ENCODE data around the gene HAUS1.
"Not testable (repeated sequence)": the region's sequence is repeated elsewhere in the genome, so short reads cannot be mapped to it uniquely, and the experiment has no call there.

Gene HAUS1

DNA sequence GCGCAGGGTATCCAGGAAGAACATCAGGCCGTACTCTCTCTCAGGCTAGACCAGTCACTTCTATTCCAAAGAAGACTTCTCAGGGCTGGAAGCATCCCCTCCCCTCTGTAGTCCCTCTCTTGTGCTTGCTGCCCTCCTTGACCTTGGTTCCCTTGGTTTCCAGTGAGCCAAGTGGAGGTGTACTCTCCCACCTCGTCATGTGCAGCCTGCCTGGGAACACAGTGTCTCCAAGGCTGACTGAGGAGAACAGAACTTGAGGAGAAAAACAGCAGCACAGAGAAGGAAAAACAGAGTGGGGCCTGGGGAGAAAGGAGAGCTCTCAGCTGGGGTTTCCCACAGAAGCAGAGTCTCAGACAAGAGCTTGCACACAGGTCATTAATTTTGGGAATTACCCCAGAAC lies 52.7 kb downstream of the HAUS1 start:
- DNase-seq (ENCODE audit: low spot score) = no peak

DNA sequence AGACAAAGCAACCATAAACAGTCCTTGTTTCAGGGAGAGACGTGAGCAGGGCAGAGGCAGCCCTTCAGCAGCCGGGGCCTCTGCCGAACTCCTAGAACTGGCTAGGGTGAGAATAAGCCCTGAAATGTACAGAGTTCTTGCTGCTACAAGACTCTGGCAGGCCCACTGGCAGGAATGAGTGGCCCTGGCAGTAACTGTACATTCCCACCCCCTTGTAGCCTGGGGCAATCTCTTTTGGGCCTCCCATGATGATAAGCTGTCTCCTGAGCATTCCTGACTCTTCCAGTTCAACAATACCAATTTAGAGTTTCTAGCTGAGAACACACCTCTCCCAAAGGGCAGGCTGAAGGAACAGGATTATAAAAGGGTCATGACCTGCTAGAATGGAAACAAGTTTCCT lies 54.3 kb downstream of the HAUS1 start:
- no peak for DNase-seq (ENCODE audit: low spot score)

DNA sequence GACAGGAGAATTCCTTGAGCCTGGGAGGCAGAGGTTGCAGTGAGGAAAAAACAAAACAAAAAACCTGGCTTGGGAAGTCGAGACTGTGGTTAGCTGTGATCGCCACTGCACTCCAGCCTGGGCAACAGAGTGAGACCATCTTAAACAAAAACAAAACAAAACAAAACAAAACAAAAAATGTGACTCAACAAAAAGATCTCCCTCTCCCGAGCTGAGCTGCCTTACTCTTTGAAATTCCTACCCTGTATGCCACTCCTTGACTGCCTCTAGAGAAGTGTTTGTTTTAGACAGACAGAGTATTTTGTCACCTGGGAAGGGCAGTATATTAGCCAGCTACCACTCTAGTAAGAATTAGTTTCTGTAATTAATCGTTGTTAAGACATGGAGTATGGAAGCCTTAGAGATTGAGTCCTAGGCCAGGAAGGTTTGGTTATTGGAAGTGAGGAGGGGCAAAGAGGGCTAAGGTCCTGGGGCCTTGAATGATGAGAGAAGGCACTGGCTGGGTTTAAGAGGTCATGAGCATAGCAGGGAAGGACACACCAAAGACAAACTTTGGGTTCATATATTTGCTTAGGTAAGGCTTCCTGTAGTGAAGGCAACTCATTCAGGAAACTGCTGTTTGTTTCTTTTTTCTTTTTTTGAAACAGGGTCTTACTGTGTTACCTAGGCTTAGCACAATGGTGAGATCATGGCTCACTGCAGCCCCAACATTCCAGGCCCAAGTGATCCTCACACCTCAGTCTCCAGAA lies 56.0 kb downstream of the HAUS1 start:
- DNase-seq (ENCODE audit: low spot score) = no peak

- not testable (repeated sequence) for DNase-seq (ENCODE audit: low spot score)
Observed at GRCh38 chr18:46160840-46161239, 56.7 kb downstream of the HAUS1 start.

- DNase-seq (ENCODE audit: low spot score) = no peak
Observed at GRCh38 chr18:46161703-46162396, 57.7 kb downstream of the HAUS1 start.

DNA sequence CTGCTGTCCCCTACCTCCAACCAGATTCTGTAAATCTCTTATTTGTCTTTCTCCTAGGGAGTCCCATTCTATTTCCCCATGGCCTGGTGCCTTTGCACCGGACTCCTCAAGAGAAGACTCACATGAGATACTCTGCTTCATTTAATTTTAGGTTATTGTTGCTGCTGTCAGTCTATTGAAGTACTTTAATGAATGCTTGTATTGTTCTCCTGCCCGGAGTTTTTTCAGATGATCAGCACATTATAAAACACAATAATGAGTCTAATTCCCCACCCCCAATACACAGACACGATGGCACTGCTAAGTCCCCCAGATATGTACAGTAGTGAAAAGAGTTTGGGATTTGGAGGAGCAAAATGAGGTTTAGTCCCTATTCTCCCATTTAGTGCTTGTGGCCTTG lies 58.9 kb downstream of the HAUS1 start:
- DNase-seq (ENCODE audit: low spot score) = no peak

- no peak for DNase-seq (ENCODE audit: low spot score)
Observed at GRCh38 chr18:46163941-46164499, 59.8 kb downstream of the HAUS1 start.

GRCh38 chr18:46164502-46164901 lies 60.3 kb downstream of the HAUS1 start:
- DNase-seq (ENCODE audit: low spot score) = not testable (repeated sequence)

DNA sequence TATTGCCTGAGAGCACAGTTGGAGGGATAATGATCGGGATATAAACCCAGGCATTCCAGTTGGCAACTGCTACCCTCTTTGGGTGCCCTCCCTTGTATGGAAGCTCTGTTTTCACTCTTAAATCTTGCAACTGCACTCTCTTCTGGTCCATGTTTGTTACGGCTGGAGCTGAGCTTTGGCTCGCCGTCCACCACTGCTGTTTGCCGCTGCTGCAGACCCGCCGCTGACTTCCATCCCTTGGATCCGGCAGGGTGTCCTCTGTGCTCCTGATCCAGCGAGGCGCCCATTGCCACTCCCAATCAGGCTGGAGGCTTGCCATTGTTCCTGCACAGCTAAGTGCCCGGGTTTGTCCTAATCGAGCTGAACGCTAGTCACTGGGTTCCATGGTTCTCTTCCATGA lies 60.7 kb downstream of the HAUS1 start:
- no peak for DNase-seq (ENCODE audit: low spot score)

GRCh38 chr18:46166261-46166970 lies 62.2 kb downstream of the HAUS1 start:
- DNase-seq (ENCODE audit: low spot score) = no peak

- DNase-seq (ENCODE audit: low spot score) = peak; percentile 87
Observed at GRCh38 chr18:46167971-46168370, 63.8 kb downstream of the HAUS1 start.

DNA sequence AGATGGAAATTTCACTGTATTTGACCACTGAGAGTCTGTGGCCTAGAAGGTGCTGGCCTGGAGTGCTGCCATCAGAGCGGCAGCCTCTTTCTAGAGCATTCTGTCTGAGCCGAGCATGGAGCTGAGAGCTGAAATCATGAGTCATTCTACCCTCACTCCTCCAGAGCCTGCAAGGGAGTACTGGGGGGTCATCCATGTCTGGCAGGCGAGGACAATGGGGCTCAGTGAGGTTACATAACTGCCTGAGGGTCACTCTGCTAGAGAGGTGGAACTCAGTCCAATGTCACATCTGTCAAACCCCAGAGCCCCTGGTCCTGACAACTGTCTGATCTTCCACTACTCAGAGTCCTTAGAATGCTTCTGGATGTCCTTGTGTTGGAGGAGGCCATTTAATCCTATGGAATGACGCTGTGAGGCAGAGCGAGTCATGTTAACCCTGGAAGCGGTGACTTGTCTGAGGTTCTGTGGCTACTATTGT lies 65.3 kb downstream of the HAUS1 start:
- DNase-seq (ENCODE audit: low spot score) = no peak

- no peak for DNase-seq (ENCODE audit: low spot score)
Observed at GRCh38 chr18:46171331-46171730, 67.1 kb downstream of the HAUS1 start.

- peak; percentile 93 for DNase-seq (ENCODE audit: low spot score)
Observed at GRCh38 chr18:46173393-46174341, 69.5 kb downstream of the HAUS1 start.

DNA sequence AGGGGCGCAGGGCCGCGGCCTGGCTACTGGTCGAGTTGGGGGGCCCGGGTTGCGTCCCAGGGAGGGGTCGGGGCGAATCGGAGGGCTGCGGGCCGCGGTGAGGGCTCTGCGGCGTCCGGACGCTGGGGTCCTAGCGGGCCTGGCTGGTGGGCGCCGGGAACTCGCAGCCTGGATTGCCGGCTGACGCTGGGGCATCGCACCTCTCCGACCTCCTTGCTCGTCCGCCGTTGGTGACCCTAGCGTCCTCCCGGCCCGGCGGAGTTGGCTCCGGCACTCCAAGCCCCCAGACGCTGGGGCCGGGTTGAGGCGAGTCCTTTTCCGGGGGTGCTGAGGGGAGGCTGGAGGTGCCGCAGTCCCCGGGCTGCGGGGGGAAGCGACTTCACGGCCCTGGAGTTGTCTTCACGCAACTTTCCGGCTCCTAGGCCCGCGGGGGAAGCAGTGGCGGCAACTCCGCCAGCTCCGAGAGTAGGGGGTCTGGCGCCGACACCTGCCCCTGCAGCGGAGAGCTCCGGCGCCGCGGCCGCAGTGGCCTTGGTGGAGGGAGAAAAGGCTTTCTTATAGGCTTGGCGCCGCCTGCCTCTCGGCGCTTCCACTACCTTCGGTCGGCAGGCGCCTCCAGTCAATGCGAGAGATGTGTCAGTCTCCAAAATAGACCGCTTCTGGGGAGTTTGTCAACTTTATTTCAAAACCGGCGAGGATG lies 70.3 kb downstream of the HAUS1 start:
- peak; percentile 63 for DNase-seq (ENCODE audit: low spot score)

- no peak for DNase-seq (ENCODE audit: low spot score)
Observed at GRCh38 chr18:46176001-46176400, 71.8 kb downstream of the HAUS1 start.
